Ishikawa (cell line): ENCODE measurements around the gene PAPSS1.

Source experiments
- CEBPB ChIP-seq: IDR thresholded peaks from 2 replicates; pipeline ENCODE4 v1.6.1; 2012
- CREB1 ChIP-seq: IDR thresholded peaks from 2 replicates; pipeline ENCODE4 v1.6.1; 2012; ENCODE audit warnings: low read depth
- EGR1 ChIP-seq: IDR thresholded peaks from 2 replicates; pipeline ENCODE4 v1.6.1; 2012
- EP300 ChIP-seq: IDR thresholded peaks from 2 replicates; pipeline ENCODE4 v1.6.1; 2012; ENCODE audit warnings: borderline replicate concordance
- FOXM1 ChIP-seq: IDR thresholded peaks from 2 replicates; pipeline ENCODE4 v1.6.1; 2012; ENCODE audit warnings: low read depth, borderline replicate concordance
- MAX ChIP-seq: IDR thresholded peaks from 2 replicates; pipeline ENCODE4 v1.6.1; 2012
- NFIC ChIP-seq: IDR thresholded peaks from 2 replicates; pipeline ENCODE4 v1.6.1; 2012
- RAD21 ChIP-seq: IDR thresholded peaks from 2 replicates; pipeline ENCODE4 v1.6.1; 2012; ENCODE audit warnings: low read depth
- REST ChIP-seq: IDR thresholded peaks from 2 replicates; pipeline ENCODE4 v1.6.1; 2012; ENCODE audit warnings: low read depth, mild to moderate bottlenecking
- TAF1 ChIP-seq: IDR thresholded peaks from 2 replicates; pipeline ENCODE4 v1.6.1; 2012; ENCODE audit warnings: low read depth, mild to moderate bottlenecking
- TCF12 ChIP-seq: IDR thresholded peaks from 2 replicates; pipeline ENCODE4 v1.6.1; 2012; ENCODE audit warnings: low read depth
- TEAD4 ChIP-seq: IDR thresholded peaks from 2 replicates; pipeline ENCODE4 v1.6.1; 2012
- USF1 ChIP-seq: IDR thresholded peaks from 2 replicates; pipeline ENCODE4 v1.6.1; 2012
- YY1 ChIP-seq: IDR thresholded peaks from 2 replicates; pipeline ENCODE4 v1.6.1; 2012; ENCODE audit warnings: low read depth
- ZBTB7A ChIP-seq: IDR thresholded peaks from 2 replicates; pipeline ENCODE4 v1.6.1; 2012; ENCODE audit warnings: low read depth

Gene PAPSS1

GRCh38 chr4:107737450-107737849 lies 17.4 kb upstream of the PAPSS1 start:
- TF ChIP-seq TCF12 = no peak
- TF ChIP-seq TEAD4 = no peak
- TF ChIP-seq NFIC = no peak
- no peak for TF ChIP-seq MAX
- no peak for TF ChIP-seq CEBPB
- no peak for TF ChIP-seq YY1
- no peak for TF ChIP-seq EP300
- TF ChIP-seq REST = no peak
- no peak for TF ChIP-seq TAF1
- no peak for TF ChIP-seq CREB1
- no peak for TF ChIP-seq ZBTB7A
- no peak for TF ChIP-seq USF1
- TF ChIP-seq EGR1 = no peak
- no peak for TF ChIP-seq FOXM1
- no peak for TF ChIP-seq RAD21

GRCh38 chr4:107736924-107737448 lies 17.0 kb upstream of the PAPSS1 start:
- TF ChIP-seq RAD21 (peak; percentile 85), YY1 (no peak), ZBTB7A (peak; percentile 31; the same call in 1 of the 2 replicates)

GRCh38 chr4:107736037-107736436 lies 16.0 kb upstream of the PAPSS1 start:
- TF ChIP-seq YY1 = no peak
- TF ChIP-seq TAF1 = no peak
- TF ChIP-seq MAX = no peak
- no peak for TF ChIP-seq EGR1
- TF ChIP-seq EP300 = no peak
- TF ChIP-seq RAD21 = no peak
- no peak for TF ChIP-seq USF1
- TF ChIP-seq FOXM1 = no peak
- no peak for TF ChIP-seq TCF12
- no peak for TF ChIP-seq TEAD4
- no peak for TF ChIP-seq NFIC
- TF ChIP-seq CREB1 = no peak
- no peak for TF ChIP-seq CEBPB
- no peak for TF ChIP-seq REST
- TF ChIP-seq ZBTB7A = no peak

- TF ChIP-seq EGR1 (no peak), RAD21 (peak; percentile 21; the same call in 1 of the 2 replicates)
These were observed 14.1 kb upstream of the PAPSS1 start for GRCh38 chr4:107734120-107734519.

GRCh38 chr4:107733431-107733925 lies 13.4 kb upstream of the PAPSS1 start:
- no peak for TF ChIP-seq CEBPB
- no peak for TF ChIP-seq USF1

GRCh38 chr4:107725281-107725859 lies 5.3 kb upstream of the PAPSS1 start:
- TF ChIP-seq EP300 = no peak
- no peak for TF ChIP-seq TCF12
- TF ChIP-seq ZBTB7A = no peak
- TF ChIP-seq REST = no peak
- no peak for TF ChIP-seq EGR1
- no peak for TF ChIP-seq CEBPB
- no peak for TF ChIP-seq YY1
